Stimulated activated CD4-positive, alpha-beta T cell treated with anti-CD3 and anti-CD28 coated beads, Interleukin-1b, Interleukin-23, amount 100 ng/mL, for 1 hour (primary cell): Measurements from ENCODE around the gene FMNL2.
"Not testable (repeated sequence)": the region's sequence is repeated elsewhere in the genome, so short reads cannot be mapped to it uniquely, and the experiment has no call there.

Source experiments
- DNase-seq, 2 donors: peaks; one replicate each; pipeline ENCODE4 v3.0.0-alpha.2; 2020; ENCODE audit warnings: low read depth in 2 of 2

The FMNL2 gene

DNA sequence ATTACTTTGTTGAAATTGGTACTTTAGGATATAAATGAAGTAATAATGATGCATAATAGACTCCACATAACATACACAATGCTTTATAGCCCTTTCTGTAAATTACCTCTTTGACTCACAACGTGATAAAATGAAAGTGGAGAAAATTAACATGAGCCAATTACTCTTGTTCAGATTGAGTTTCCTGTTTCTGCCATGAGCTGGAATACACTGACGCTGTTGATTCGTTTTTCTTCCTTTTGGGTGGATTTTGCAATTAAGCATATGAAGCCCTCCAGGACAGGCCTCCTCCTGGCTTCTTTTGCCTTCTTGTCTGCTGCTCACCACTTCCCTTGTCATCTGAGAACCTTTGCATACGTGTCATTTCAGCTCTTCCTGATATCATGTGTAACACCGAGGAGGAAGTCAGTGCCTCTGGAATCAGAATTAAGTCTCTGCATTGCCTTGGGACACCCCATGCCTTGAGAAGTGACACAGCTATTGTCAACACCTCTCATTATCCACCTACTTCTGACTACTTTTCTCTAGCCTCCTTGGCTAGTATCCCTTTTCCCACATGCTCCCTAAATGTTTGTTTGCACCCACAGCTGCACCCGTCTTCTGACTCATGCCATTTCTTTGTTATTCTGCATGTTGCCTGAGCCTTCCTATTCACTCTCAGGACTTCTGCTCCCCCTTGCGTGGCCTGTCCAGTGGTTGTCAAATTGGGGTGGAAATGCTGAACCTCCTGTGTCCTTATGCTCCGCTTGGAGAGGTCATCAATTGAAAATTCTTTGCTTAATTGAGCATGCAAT is 134.1 kb downstream of the FMNL2 start:
- no peak for DNase-seq

DNA sequence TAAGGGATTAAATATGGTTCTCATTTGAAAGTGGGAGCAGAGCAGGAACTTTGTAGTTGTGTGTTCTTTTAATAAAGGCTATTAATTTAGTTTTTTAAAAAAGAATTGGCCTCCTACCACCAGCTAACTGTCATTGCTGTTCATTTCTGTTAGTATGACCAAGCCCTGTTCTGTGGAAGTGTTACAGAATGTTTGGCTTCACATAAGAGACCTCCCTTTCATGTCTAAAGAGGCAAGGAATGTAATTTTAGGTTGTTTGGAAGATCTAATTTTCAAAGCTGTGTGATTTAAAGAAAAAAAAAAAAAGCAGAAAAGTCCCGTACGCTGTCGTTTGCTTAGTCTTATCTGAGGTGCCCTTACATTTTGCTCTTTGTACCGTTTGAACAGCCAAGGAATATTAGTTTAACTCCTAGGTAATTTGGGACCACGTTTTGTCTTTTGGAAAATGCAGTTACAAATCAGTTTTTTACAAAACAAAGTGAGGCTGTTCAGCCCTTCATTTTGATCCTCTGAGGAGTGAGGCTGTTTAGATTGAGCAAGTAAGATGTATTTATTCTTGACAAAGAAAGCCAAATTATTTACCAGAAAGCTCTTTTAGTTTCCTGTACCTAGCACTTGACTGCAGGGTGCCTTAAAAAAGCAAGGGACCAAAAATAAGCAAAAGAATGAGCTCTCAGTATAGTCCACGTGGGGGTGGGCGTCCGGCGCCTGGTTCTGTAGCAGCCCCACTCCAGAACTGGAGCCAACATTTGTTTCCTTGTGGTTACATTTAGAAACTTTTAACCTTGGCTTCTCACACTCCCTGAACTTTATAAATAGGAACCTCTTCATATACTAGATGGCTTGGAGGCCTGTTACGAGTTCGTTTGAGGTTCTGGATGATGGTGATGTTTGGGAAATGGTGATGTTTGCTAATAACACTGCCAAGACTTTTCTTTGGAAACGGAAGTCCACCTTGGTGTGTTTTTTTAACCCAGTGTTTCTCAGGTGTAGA is 136.2 kb downstream of the FMNL2 start:
- DNase-seq = no peak

DNA sequence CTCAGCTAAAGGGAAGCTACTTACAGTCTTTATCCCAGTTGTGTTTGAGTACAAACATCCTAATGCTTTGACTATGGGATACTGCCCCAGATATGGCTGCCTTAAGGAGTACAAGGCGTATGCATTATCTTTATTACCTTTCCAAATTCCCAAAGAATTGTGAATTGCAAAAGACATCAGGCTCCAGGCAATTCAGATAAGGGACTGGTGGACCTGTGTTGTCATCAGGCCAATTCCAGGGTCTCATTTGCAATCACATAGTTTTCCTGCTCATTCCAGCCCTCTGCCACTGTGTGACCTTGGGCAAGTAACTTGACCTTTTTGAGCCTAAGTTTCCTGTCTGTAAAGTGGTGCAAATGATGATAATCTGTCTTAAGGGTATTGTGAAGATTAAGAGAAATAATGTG is 137.5 kb downstream of the FMNL2 start:
- DNase-seq = no peak

DNA sequence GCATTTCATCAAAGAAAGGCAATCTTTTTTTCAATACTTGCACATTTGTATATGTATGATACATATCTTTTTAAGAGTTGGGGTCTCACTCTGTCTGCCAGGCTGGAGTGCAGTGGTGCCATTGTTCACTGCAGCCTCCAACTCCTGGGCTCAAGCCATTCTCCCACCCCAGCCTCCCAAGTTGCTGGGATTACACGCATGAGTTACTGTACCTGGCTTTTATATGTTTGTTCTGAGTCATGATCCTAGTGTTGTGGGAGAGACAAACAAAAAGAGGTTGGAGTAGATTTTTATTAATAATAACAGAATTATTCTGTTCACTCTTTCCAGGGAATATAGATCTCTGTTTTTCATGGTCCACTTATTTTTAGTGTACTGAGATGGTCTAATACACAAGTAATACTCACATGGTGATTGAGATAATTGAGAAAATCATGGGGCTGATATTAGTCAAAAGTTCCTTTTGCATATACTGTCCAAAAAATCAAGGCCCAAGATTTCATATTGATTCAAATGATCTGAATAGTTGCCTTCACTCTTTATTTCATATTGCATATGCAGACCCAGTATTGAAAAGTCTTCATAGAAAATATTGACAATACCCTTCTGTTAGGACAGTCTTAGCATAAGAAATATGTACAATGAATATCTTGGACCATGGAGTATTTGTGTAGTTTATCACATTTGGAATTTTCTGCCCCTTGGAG is 138.3 kb downstream of the FMNL2 start:
- DNase-seq = no peak

DNA sequence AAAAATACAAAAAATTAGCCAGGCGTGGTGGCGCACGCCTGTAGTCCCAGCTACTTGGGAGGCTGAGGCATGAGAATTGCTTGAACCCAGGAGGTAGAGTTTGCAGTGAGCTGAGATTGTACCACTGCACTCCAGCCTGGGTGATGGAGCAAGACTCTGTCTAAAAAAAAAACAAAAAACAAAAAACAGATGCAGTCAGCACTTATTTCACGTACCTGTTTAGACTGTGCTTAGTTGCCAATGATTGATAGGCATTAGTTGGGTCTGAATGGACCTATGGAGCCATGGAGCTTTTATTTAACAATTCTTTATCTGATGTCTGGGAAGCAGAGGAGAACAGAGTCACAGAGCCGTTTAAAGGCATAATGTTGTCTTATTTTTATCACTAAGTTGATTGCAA is 139.5 kb downstream of the FMNL2 start:
- DNase-seq = not testable (repeated sequence)

DNA sequence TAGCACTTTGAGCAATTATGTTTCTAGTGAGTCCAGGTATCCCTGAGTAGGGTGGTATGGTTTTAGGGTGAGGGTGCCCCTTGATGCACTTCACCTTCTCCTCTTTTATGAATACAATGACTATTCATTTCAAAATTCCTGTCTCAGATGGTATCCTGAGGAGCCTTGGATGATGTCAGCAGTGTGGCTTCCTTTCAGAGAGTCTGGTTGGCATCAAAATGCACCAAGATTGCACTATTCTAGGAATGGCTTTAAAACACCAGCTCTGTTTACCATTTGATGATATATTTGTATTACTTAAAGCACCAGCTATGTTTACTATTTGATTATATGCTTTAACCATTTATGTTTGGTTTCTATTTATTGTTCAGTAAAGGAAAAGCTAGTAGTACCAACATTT is 141.0 kb downstream of the FMNL2 start:
- no peak for DNase-seq

DNA sequence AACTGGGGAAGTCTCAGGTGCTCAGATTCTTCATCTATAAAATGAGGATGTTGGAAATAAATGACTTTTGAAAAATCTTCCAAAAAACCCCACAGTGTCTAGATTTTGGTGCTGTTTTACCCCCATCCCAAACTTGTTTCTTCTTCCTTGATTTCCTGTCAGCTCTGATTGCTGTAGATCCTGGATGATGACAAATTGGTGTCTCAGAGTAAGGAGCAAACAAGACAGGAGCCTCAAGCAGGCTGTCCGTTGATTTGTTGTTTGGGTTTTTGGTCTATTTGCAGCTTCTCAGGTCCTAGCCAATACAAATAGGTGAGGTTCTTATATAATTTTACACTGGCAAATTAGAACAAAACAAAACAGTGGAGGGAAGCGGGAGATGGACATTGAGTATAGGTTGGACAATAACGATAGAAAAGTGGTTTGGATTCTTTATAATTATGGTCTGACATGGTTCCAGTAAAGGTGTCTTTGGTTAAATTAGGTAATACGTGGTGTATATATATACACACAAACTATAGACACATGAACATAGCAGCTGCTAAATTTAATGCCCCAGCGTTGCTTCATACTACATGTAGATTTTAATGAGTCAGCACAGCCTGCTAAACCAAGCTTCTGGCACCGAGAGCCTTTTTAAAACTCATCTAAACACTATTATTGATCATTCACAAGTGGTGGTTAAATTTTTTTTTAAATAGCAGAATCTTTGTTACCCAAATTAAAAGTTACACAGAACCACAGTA is 142.5 kb downstream of the FMNL2 start:
- no peak for DNase-seq

DNA sequence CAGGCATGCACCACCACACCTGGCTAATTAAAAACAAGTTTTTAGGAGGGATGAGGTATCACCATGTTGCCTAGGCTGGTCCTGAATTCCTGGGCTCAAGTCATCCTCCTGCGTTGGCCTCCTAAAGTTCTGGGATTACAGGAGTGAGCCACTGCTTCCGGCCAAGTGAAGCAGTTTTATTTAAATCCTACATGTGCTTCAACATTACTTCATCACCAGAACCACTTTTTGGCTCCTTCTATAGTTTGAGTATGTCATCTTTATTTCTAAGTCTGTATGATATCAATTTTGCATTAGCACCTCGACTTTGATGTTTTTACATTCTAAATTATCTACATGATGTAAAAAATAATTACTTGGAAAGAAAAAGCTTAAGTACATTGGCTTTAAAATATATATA is 144.3 kb downstream of the FMNL2 start:
- no peak for DNase-seq

DNA sequence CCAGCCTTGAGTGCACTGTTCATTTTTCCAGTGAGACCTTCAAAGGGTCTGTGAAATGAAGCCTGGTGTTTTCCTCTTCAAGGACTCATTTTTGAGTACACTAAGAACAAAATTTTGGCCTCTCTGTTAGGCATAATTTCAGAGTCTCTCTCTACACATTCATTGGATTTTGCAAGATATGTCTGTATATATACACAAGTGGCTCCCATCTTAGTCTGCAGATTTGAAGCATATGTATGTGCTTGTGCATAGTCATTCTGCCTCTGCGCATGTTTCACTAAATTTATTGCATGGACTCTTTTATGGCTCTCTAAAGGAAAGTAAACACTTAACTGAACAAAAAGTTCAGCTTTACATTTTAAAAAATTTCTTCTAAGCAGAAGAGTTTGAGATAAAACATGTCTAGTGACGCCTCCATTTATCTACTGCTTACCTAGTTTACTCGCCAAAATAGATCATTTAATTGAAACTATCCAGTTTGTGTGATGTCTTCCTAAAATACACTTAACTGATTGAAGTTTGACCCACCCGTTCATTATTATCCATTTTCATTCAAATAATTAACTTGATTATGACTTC is 145.9 kb downstream of the FMNL2 start:
- DNase-seq = no peak

DNA sequence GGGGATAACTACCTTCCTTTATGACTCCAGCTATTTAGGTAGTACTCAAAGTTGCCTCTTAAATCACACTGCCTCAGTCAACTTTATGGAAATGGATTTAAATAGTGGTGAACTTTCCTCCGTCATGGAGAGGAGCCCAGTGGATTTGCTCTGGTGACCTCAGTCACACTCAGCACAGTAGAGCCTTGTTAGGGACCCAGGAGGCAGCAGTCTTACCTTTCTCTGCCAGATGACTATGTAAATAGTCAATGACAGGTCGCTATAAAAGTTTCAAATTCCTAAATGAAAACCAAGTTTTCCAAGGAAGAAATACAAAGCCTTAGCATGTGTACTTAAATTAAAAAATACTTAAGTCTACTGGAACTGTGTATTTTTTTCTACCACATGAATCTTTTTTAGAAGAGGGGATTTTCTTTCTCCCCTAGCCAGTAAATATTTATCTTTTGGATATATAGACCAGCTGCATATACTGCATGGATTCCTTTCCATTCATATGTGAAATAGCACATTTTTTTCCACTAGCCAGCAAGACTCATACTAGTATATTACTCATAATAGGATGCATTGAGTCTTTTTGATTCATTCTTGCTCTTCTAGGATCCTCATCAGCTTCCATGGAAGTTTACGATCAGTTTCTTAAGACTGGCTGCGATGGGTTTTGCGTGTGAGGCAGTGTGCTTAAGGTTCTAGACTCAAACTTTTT is 147.1 kb downstream of the FMNL2 start:
- no peak for DNase-seq

DNA sequence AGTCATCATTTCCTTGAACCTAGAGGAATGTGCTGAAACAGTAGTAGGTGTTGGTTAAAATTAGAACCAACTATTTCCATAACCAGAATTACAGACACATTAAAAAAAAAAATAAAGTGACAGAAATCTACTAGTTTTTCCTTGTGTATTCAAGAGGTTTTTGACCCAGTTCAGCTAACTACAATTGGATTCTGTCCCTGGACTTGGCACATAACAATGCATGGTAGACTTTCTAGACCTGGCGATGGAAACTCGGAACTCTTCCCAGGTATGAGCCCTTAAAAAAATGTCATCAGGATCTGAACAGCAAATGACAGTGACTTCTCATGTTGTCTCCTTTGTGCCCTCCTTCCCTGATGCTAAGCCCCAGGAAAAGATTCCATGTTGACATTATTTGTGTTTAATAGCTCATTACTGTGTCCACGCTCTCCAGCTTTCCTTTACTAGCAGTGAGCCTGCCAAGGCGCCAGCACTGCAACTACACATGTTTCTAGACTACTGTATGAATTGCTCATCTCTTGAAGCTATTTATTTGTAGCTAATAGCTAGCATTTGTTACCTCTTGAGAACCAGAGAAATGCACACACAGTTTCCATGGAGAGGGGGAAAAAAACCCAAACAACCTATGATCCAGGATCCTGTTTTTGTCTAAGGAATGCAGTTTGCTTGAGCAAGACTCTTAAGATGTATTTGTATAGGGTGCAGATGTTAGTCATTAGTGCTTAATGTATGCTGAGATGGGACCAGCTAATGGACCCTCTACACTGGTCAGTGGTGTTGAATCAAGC is 148.5 kb downstream of the FMNL2 start:
- no peak for DNase-seq

DNA sequence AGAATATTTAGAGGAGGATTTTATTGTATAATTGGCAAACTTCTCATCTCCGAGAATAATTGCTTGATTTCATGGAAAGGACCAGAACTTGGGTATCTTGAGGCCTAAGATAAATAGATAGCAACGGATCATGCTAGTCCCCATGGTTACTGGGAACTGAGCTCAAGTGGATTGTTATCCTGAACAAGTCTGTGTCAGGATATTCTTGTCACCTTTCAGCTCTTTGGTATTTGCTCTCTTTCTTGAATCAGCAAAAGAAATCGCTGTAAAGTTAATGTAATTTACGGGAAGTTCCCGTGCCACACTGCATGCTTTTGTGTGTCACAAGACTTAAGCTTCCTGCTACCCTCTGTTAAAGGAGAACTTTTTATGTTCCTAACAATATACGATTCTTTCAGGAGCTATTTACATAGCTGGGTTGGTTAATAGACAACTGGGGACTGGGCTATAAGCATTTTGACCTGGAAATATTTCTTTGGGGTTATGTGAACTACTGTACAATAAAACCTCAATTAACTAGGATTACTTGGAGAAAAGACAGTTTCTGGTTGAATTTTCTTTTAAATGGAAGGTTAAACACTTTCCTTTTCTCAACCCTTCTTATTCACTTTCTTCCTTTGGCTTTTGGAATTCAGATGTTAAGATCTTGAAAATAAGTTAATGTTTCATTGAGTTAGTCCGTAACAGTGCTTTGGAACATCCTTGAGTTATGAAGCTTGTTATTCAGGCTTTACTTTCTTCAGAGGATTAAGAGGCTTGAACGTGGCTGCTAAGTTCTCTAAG is 151.2 kb downstream of the FMNL2 start:
- DNase-seq = no peak

DNA sequence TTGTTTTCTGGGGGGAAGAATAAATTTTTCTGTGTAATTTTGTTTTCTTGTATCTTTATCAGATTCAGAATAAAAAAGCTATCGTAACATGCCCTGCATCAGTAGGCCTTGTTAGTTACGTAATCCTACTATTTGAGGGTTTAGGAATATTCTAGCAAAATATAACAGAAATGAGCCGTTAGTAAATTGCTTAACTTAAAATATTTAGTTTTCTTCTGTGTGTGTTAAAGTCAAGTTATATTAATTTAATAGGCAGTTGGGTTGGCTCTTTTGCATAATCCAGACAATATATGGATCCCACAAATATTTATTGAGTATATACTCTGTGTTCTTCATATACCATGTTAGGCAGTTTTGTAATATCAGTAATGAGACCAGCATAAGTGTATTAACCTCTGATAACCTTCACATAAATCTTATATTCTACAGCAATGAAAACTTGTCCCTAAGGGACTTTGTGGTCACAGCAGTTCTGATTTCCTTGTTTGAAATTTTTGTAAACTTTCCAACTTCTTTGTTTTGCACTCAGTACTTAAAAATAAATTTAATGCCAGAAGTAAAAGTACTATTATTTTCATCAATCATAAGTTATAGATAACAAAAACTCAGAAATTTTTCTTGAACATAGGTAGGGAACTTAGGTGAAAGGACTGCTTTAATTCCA is 151.9 kb downstream of the FMNL2 start:
- DNase-seq = no peak

DNA sequence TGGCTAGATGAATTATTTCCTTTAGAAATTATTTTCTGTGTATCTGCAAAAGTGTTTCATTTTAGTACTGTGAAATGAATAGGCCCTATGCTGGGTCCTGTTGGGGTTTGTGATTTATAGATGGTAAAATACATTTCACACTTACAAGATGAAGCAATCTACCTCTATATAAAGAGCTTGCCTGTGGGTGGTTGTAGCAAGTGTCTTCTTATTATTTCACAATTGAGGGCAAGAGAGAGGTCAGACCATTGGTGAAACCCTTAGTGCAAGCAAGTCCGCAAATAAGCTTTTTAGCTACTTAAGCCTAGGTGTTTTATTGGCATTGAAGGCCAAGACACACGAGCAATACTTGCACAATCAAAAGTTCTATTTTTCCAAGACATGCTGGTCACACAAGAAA is 153.1 kb downstream of the FMNL2 start:
- DNase-seq = no peak

DNA sequence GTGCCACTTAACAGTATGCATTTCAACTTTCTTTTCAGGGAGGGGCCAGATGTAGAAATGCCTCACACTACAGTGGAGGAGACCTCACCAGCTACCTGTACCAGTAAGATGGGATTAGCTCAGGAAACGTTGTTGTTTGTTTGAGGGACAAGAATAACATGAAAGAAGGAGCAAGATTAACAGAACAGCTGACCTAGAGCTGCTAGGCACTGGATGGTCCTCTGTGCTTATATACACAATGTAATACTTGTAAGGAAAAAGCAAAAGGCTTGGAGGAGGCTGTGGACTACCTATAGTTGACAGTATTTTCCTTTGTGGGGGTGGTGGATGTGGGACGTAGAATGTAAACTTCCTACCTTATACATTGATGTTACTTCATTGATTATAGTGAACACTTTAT is 154.4 kb downstream of the FMNL2 start:
- DNase-seq = no peak

DNA sequence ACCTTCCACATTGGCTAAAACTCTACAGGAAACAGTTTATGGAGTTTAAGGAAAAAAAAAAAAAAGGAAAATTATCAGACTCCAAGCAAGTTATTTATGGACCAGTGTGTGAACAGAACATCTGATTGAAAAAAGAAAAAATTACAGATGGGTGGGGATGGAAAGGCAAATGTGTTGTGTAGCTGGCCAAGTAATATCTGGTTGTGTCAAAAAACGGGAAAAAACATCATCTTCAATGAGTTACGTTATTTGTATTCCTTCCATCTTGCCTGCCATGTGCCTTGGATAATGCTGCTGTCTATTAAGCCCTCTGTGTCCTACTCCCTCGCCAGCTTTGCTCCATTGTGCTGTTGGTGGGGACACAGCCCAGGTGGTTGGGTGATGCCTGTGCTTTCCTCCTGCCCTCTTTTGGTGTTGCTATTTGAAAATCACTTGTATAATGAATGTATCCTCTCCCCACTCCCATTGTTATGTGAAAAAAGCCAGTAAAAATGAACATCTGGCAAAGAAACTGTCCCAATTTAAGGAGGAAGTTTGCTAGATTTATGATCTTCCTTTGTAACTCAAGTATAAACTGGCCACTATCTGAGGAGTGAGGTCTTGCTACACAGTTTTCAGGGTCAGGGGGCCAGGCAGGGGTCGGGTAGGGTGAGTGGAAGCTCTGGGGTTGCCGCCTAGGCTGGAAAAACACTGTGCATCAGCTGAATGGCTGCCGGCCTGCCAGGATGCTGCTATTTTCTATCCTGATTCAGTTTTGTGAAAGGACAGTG is 155.9 kb downstream of the FMNL2 start:
- no peak for DNase-seq

DNA sequence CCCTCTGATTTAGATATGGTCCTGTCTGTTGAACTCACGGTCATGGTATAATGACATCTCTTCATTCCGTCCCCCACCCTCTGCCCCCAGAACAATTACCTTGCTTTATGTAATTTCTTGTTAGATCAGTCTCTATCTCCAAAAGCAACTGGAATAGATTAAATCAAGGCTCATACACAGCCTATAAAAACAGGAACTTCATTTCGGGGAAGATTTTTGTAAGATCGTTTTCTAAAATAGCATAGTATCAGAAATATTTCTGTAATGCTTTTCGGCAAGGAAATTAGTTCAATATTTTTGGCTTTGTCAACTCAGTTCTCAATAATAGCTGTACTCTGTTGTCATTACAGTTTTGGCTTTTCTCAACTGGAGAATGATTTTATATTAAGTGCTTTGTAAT is 157.2 kb downstream of the FMNL2 start:
- DNase-seq = no peak

DNA sequence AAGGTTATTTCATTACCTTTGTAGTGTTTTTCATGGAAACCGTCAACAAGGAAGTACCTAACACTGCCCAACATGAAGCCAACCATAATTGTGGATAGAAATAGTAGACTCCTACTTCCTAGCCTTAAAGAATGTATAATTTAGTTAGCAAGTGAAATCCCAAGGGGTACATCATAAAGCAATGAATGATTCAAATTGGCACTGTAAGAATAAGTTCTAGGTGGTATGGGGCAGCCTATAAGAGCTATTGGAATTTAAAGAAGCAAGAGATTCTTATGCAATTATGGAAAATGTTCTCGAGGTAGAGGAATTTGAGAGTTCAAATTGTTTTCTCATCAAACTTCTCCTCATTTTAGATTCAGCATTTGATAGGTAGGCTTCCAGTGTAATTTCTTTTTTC is 157.9 kb downstream of the FMNL2 start:
- no peak for DNase-seq
